ENCODE results near the gene GLIPR1.
"Not testable (repeated sequence)": the region's sequence is repeated elsewhere in the genome, so short reads cannot be mapped to it uniquely, and the experiment has no call there.

GLIPR1 gene

GRCh38 chr12:75476071-75476470, 4.5 kb upstream of the GLIPR1 start:
- no peak for DNase-seq

- no peak for DNase-seq
Measured at GRCh38 chr12:75477137-75477536, 3.4 kb upstream of the GLIPR1 start.

- peak; percentile 12 for DNase-seq
Measured at GRCh38 chr12:75478116-75478794, 2.3 kb upstream of the GLIPR1 start.

GRCh38 chr12:75479963-75480461, 543 bp upstream of the GLIPR1 start:
- no peak for DNase-seq

- peak; percentile 15 for DNase-seq
Measured at GRCh38 chr12:75481013-75481705, 604 bp downstream of the GLIPR1 start.

GRCh38 chr12:75481774-75482173, 1.2 kb downstream of the GLIPR1 start:
- no peak for DNase-seq

GRCh38 chr12:75482646-75483045, 2.1 kb downstream of the GLIPR1 start:
- no peak for DNase-seq

GRCh38 chr12:75483431-75483830, 2.9 kb downstream of the GLIPR1 start:
- DNase-seq, result no peak

GRCh38 chr12:75484450-75484849, 3.9 kb downstream of the GLIPR1 start:
- DNase-seq, result not testable (repeated sequence)

- no peak for DNase-seq
Measured at GRCh38 chr12:75487308-75487707, 6.8 kb downstream of the GLIPR1 start.

- DNase-seq, result peak; percentile 46
Measured at GRCh38 chr12:75488553-75488952, 8.0 kb downstream of the GLIPR1 start.

- no peak for DNase-seq
Measured at GRCh38 chr12:75489187-75489586, 8.6 kb downstream of the GLIPR1 start.

- no peak for DNase-seq
Measured at GRCh38 chr12:75489613-75490210, 9.2 kb downstream of the GLIPR1 start.

- DNase-seq, result no peak
Measured at GRCh38 chr12:75491169-75491568, 10.6 kb downstream of the GLIPR1 start.

- DNase-seq, result no peak
Measured at GRCh38 chr12:75503459-75503858, 22.9 kb downstream of the GLIPR1 start.

- no peak for DNase-seq
Measured at GRCh38 chr12:75503866-75504265, 23.3 kb downstream of the GLIPR1 start.

GRCh38 chr12:75505706-75506312, 25.3 kb downstream of the GLIPR1 start:
- DNase-seq, result peak; percentile 36

- no peak for DNase-seq
Measured at GRCh38 chr12:75507086-75507485, 26.5 kb downstream of the GLIPR1 start.

- DNase-seq, result no peak
Measured at GRCh38 chr12:75508159-75508558, 27.6 kb downstream of the GLIPR1 start.

GRCh38 chr12:75509621-75510020, 29.1 kb downstream of the GLIPR1 start:
- DNase-seq, result no peak

GRCh38 chr12:75511116-75512048, 30.8 kb downstream of the GLIPR1 start, which contains the start of gene KRR1:
Gene KRR1 (minus strand): TSS chr12:75511609. CDS start chr12:75511597, 12 bp downstream.
- peak; percentile 99 for DNase-seq

- not testable (repeated sequence) for DNase-seq
Measured at GRCh38 chr12:75521224-75521623, 40.7 kb downstream of the GLIPR1 start.

Measured in hematopoietic multipotent progenitor cell treated with erythropoietin and hydrocortisone succinate and interleukin-3 and kit ligand, for 8 days (in vitro differentiated cells).